ENCODE measurements around the gene CORT. TPM values are rescaled to one million over a fixed set of nuclear protein-coding genes. Genes with fewer than 3 reads are reported as not detected.

The CORT gene
- total RNA-seq, 1 experiment from 2014 or later: not detected

GRCh38 chr1:10474613-10475507, 25.0 kb downstream of the CORT start, which contains the start of gene PEX14:
Gene PEX14 (plus strand): TSS chr1:10474950. CDS start chr1:10474967, 17 bp downstream.
- DNase-seq (ENCODE audit: low read depth): peak; percentile 90

GRCh38 chr1:10475510-10475909, 25.7 kb downstream of the CORT start:
- DNase-seq (ENCODE audit: low read depth): no peak

GRCh38 chr1:10479296-10479695, 29.5 kb downstream of the CORT start:
- no peak for DNase-seq (ENCODE audit: low read depth)

- no peak for DNase-seq (ENCODE audit: low read depth)
Measured at GRCh38 chr1:10480614-10481013, 30.8 kb downstream of the CORT start.

GRCh38 chr1:10484521-10484920, 34.7 kb downstream of the CORT start:
- DNase-seq (ENCODE audit: low read depth): no peak

GRCh38 chr1:10489291-10490055, 39.6 kb downstream of the CORT start:
- DNase-seq (ENCODE audit: low read depth): no peak

- no peak for DNase-seq (ENCODE audit: low read depth)
Measured at GRCh38 chr1:10490286-10490970, 40.6 kb downstream of the CORT start.

GRCh38 chr1:10494418-10494753, 44.6 kb downstream of the CORT start:
- no peak for DNase-seq (ENCODE audit: low read depth)

GRCh38 chr1:10494754-10495474, 45.1 kb downstream of the CORT start:
- peak; percentile 66 for DNase-seq (ENCODE audit: low read depth)

GRCh38 chr1:10495475-10495817, 45.6 kb downstream of the CORT start:
- DNase-seq (ENCODE audit: low read depth): no peak

GRCh38 chr1:10495952-10496351, 46.1 kb downstream of the CORT start:
- DNase-seq (ENCODE audit: low read depth): no peak

GRCh38 chr1:10497109-10497508, 47.3 kb downstream of the CORT start:
- DNase-seq (ENCODE audit: low read depth): no peak

GRCh38 chr1:10498231-10498630, 48.4 kb downstream of the CORT start:
- DNase-seq (ENCODE audit: low read depth): no peak

Other genes with a start within 250 kb of the CORT start
- gene KIF1B, start 239.5 kb upstream of the CORT start, total RNA-seq (2014; rRNA removed; shearing (Covaris generic)): 14.5 and 27.8 TPM in 2 replicates
- gene PGD, start 51.0 kb upstream of the CORT start, total RNA-seq (2014; rRNA removed; shearing (Covaris generic)): 37.1 and 62.3 TPM in 2 replicates
- 16.1 and 21.2 TPM in 2 replicates for gene CENPS, start 19.6 kb upstream of the CORT start, total RNA-seq (2014; rRNA removed; shearing (Covaris generic))
- 24.7 and 36.6 TPM in 2 replicates for gene DFFA, start 22.5 kb downstream of the CORT start, total RNA-seq (2014; rRNA removed; shearing (Covaris generic))
- gene PEX14, start 24.9 kb downstream of the CORT start, total RNA-seq (2014; rRNA removed; shearing (Covaris generic)): 21.4 and 27.1 TPM in 2 replicates